Endodermal cell (in vitro differentiated cells): ENCODE measurements around the gene OMP. TPM values are rescaled to one million over a fixed set of nuclear protein-coding genes. Genes with fewer than 3 reads are reported as not detected.

Experiments used
- DNase-seq: peaks from one replicate; pipeline ENCODE4 v3.0.0-alpha.2; 2017
- H3K27ac ChIP-seq: 2 replicates; pipeline ENCODE4 v1.5.1; 2013; ENCODE audit warnings: mild to moderate bottlenecking, low read depth, low read length, moderate library complexity
- H3K27me3 ChIP-seq: 2 replicates; pipeline ENCODE4 v1.6.1; 2013; ENCODE audit warnings: mild to moderate bottlenecking, low read length, moderate library complexity; ENCODE audit not compliant: insufficient read depth, control insufficient read depth, poor library complexity, severe bottlenecking
- H3K36me3 ChIP-seq: 2 replicates; pipeline ENCODE4 v1.7.0; 2013; ENCODE audit warnings: mild to moderate bottlenecking, low read length, moderate library complexity; ENCODE audit not compliant: control insufficient read depth, insufficient read depth
- H3K4me1 ChIP-seq: one replicate; pipeline ENCODE4 v1.7.0; 2013; ENCODE audit warnings: low read length; ENCODE audit not compliant: control insufficient read depth, insufficient read depth
- H3K4me3 ChIP-seq: 2 replicates; pipeline ENCODE4 v1.5.1; 2013; ENCODE audit warnings: mild to moderate bottlenecking, low read length, moderate library complexity
- H3K9ac ChIP-seq: 2 replicates; pipeline ENCODE4 v1.6.1; 2013; ENCODE audit warnings: mild to moderate bottlenecking, low read length, moderate library complexity; ENCODE audit not compliant: poor library complexity, severe bottlenecking; ENCODE audit errors: extremely low read depth
- H3K9me3 ChIP-seq: 2 replicates; pipeline ENCODE4 v1.6.1; 2013; ENCODE audit warnings: mild to moderate bottlenecking, low read length, moderate library complexity; ENCODE audit not compliant: control insufficient read depth
- H3K27ac Mint-ChIP-seq: 2 replicates; pipeline ENCODE4 v1.8.0; 2020; ENCODE audit warnings: mixed read lengths
- H3K27me3 Mint-ChIP-seq: 2 replicates; pipeline ENCODE4 v1.8.0; 2021; ENCODE audit warnings: mild to moderate bottlenecking, mixed read lengths; ENCODE audit not compliant: insufficient read depth
- H3K36me3 Mint-ChIP-seq: 2 replicates; pipeline ENCODE4 v1.8.0; 2020; ENCODE audit warnings: low read depth, mixed read lengths
- H3K4me1 Mint-ChIP-seq: 2 replicates; pipeline ENCODE4 v1.8.0; 2020; ENCODE audit warnings: mixed read lengths
- H3K4me3 Mint-ChIP-seq: 2 replicates; pipeline ENCODE4 v1.8.0; 2020; ENCODE audit warnings: mild to moderate bottlenecking, moderate library complexity, mixed read lengths
- H3K9me3 Mint-ChIP-seq: 2 replicates; pipeline ENCODE4 v1.8.0; 2020; ENCODE audit warnings: mild to moderate bottlenecking, mixed read lengths
- CTCF ChIP-seq: fragments of 200-600 bp; sonication (generic); conservative IDR thresholded peaks from 2 replicates; pipeline ENCODE4 v1.5.0; 2021; ENCODE audit warnings: antibody characterized with exemption, mild to moderate bottlenecking
- WGBS, 2 experiments: methylation state at CpG; one replicate each; pipeline versions ENCODE4 v1.1.5 to v1.1.7; 2013; ENCODE audit warnings: missing lambda C conversion rate in 2 of 2, mixed read lengths in 1 of 2; ENCODE audit not compliant: insufficient coverage in 1 of 2, insufficient read length in 1 of 2; 5-methylcytosine and 5-hydroxymethylcytosine counted together
- total RNA-seq, 2 donors: library from RNA; stranded (reverse); fragmentation: NEBNext Ultra II Directional in 1 of 2; extraction: Animal tissue kit (Norgen Biotek cat#: 25700) in 1 of 2; gene quantifications; 2 replicates in 1 of 2; 3 replicates in 1 of 2; pipeline ENCODE4 v1.2.1, GENCODE V29; 2021

OMP gene
- total RNA-seq, 2 donors from 2014 or later: 1.6 to 1.7 TPM

GRCh38 chr11:77081976-77082836, 20.4 kb upstream of the OMP start:
- no peak overlapping the region for H3K27ac ChIP-seq
- no peaks in the 10 kb centered on the region for H3K4me1 Mint-ChIP-seq
- no peak overlapping the region for H3K4me3 Mint-ChIP-seq
- H3K27me3 ChIP-seq: no peaks in the 10 kb centered on the region
- H3K9ac ChIP-seq: no peak overlapping the region
- no peaks in the 10 kb centered on the region for H3K4me1 ChIP-seq
- no peaks in the 10 kb centered on the region for H3K36me3 ChIP-seq
- H3K27me3 Mint-ChIP-seq: no peaks in the 10 kb centered on the region
- H3K9me3 Mint-ChIP-seq: peaks cover 6% of the 10 kb centered on the region
- peaks cover 10% of the 10 kb centered on the region for H3K9me3 ChIP-seq
- H3K27ac Mint-ChIP-seq: peak overlapping the region; percentile 50
- peaks cover 4% of the 10 kb centered on the region for H3K36me3 Mint-ChIP-seq
- 85 to 87% methylated on average over 2 to 11 of the region's 11 CpGs for WGBS, 2 experiments
- H3K4me3 ChIP-seq: no peak overlapping the region
- DNase-seq: no peak
- no peak for TF ChIP-seq CTCF

- Histone ChIP-seq H3K4me3 (no peak overlapping the region), H3K27me3 (no peaks in the 10 kb centered on the region), H3K4me1 (no peaks in the 10 kb centered on the region), H3K9me3 (peaks cover 10% of the 10 kb centered on the region), H3K27ac (no peak overlapping the region), H3K9ac (no peak overlapping the region), H3K36me3 (no peaks in the 10 kb centered on the region)
- Mint-ChIP-seq H3K36me3 (peaks cover 5% of the 10 kb centered on the region), H3K27ac (no peak overlapping the region), H3K9me3 (peaks cover 5% of the 10 kb centered on the region), H3K4me3 (no peak overlapping the region), H3K27me3 (no peaks in the 10 kb centered on the region), H3K4me1 (no peaks in the 10 kb centered on the region)
- WGBS, 2 experiments: 86 to 95% methylated on average over 8 to 15 of the region's 15 CpGs
- DNase-seq: no peak
- no peak for TF ChIP-seq CTCF
These were observed 19.6 kb upstream of the OMP start for GRCh38 chr11:77082838-77083565.

GRCh38 chr11:77083566-77084245, 18.9 kb upstream of the OMP start:
- Mint-ChIP-seq H3K36me3 (peaks cover 2% of the 10 kb centered on the region), H3K9me3 (no peaks in the 10 kb centered on the region), H3K4me3 (no peak overlapping the region), H3K27ac (peak overlapping the region; percentile 29), H3K27me3 (no peaks in the 10 kb centered on the region), H3K4me1 (no peaks in the 10 kb centered on the region)
- H3K4me1 ChIP-seq: no peaks in the 10 kb centered on the region
- H3K9me3 ChIP-seq: peaks cover 4% of the 10 kb centered on the region
- H3K9ac ChIP-seq: no peak overlapping the region
- H3K4me3 ChIP-seq: no peak overlapping the region
- whole genome bisulfite sequencing, 2 experiments: 92 to 95% methylated on average over 7 to 12 of the region's 12 CpGs
- H3K36me3 ChIP-seq: no peaks in the 10 kb centered on the region
- no peak for DNase-seq
- TF ChIP-seq CTCF: no peak
- no peak overlapping the region for H3K27ac ChIP-seq
- no peaks in the 10 kb centered on the region for H3K27me3 ChIP-seq
